Smooth muscle cell (in vitro differentiated cells): ENCODE results near the gene THADA. TPM values are rescaled to one million over a fixed set of nuclear protein-coding genes. Genes with fewer than 3 reads are reported as not detected.

Experiments
- DNase-seq: peaks from one replicate; lab custom pipeline; 2025; ENCODE audit not compliant: unreplicated experiment; lab: John Stamatoyannopoulos, UW
- H2AFZ ChIP-seq: fragments of 200-600 bp; sonication (generic); 2 replicates; pipeline ENCODE4 v1.6.0; 2016; ENCODE audit warnings: antibody characterized with exemption, low read depth, mild to moderate bottlenecking
- H3F3A ChIP-seq: fragments of 200-600 bp; sonication (generic); 2 replicates; pipeline ENCODE4 v1.6.0; 2017; ENCODE audit warnings: antibody characterized with exemption, low read depth
- H3K27ac ChIP-seq: fragments of 200-600 bp; sonication (generic); 2 replicates; pipeline ENCODE4 v1.5.1; 2016; ENCODE audit warnings: low read depth, mild to moderate bottlenecking
- H3K27me3 ChIP-seq: fragments of 200-600 bp; sonication (generic); 2 replicates; pipeline ENCODE4 v1.6.1; 2016; ENCODE audit warnings: low read depth, mild to moderate bottlenecking
- H3K36me3 ChIP-seq: fragments of 200-600 bp; sonication (generic); 2 replicates; pipeline ENCODE4 v1.5.1; 2016; ENCODE audit warnings: low read depth
- H3K4me1 ChIP-seq: fragments of 200-600 bp; sonication (generic); 2 replicates; pipeline ENCODE4 v1.5.1; 2016; ENCODE audit warnings: low read depth
- H3K4me2 ChIP-seq: fragments of 200-600 bp; sonication (generic); 2 replicates; pipeline ENCODE4 v1.6.0; 2016; ENCODE audit warnings: mild to moderate bottlenecking
- H3K4me3 ChIP-seq: fragments of 200-600 bp; sonication (generic); 2 replicates; pipeline ENCODE4 v1.5.1; 2016; ENCODE audit warnings: mild to moderate bottlenecking
- H3K79me2 ChIP-seq: fragments of 200-600 bp; sonication (generic); 2 replicates; pipeline ENCODE4 v1.6.0; 2016; ENCODE audit warnings: low read depth, mild to moderate bottlenecking
- H3K9ac ChIP-seq: fragments of 200-600 bp; sonication (generic); 2 replicates; pipeline ENCODE4 v1.6.0; 2016; ENCODE audit warnings: low read depth
- H3K9me3 ChIP-seq: fragments of 200-600 bp; sonication (generic); replicated peaks from 2 replicates; pipeline ENCODE4 v1.5.1; 2016; ENCODE audit warnings: low read depth
- H4K20me1 ChIP-seq: fragments of 200-600 bp; sonication (generic); 2 replicates; pipeline ENCODE4 v1.6.0; 2016; ENCODE audit warnings: low read depth
- CTCF ChIP-seq: fragments of 200-600 bp; sonication (generic); IDR thresholded peaks from 2 replicates; pipeline ENCODE4 v1.5.1; 2017; ENCODE audit warnings: borderline replicate concordance, mild to moderate bottlenecking, antibody characterized with exemption; ENCODE audit not compliant: insufficient read depth, poor library complexity, severe bottlenecking
- WGBS: methylation state at CpG from one replicate; pipeline ENCODE4 v1.1.7; 2016; ENCODE audit warnings: low lambda C conversion rate; 5-methylcytosine and 5-hydroxymethylcytosine counted together
- polyA plus RNA-seq: library from polyadenylated mRNA; unstranded; fragments of >200 nt; fragmentation: Nextera tagmentation; extraction: Ambion mirVana; gene quantifications from 2 replicates; pipeline ENCODE4 v1.2.1, GENCODE V29; 2016
- total RNA-seq: library from RNA; depleted of rRNA; stranded (reverse); fragments of >200 nt; gene quantifications from 2 replicates; pipeline ENCODE4 v1.2.3, GENCODE V29; 2014

THADA gene
- total and polyA plus RNA-seq, 2 experiments from 2014 or later, result 11.3 to 20.9 TPM

DNA sequence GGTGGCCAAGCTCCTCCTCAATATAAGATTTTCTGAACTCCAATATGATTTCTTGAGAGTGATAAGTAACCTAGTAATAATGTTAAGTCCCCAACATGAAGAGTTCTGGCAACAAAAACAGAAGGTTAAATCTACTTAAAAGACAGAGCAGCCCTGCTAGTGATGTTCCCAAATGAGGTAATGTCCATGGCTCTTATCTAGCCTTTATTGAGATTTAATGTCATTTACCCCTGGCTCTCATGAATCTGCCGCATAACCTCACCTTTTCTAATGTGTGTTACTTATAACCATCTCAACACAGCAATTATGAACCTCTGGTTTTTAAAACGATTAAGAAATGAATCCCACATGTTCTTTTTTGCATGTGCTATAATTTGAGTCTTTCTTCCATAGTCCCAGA lies 201.9 kb downstream of the THADA start:
- Histone ChIP-seq H3K9me3 (no peaks in the 10 kb centered on the region), H2AFZ (no peak overlapping the region), H4K20me1 (no peaks in the 10 kb centered on the region), H3K4me3 (no peak overlapping the region), H3K27ac (no peak overlapping the region), H3K36me3 (no peaks in the 10 kb centered on the region), H3K9ac (no peak overlapping the region), H3K4me2 (no peak overlapping the region), H3F3A (no peaks in the 10 kb centered on the region), H3K79me2 (no peaks in the 10 kb centered on the region), H3K4me1 (no peaks in the 10 kb centered on the region), H3K27me3 (no peaks in the 10 kb centered on the region)
- 97% methylated on average over 2 of the region's 2 CpGs for whole genome bisulfite sequencing
- TF ChIP-seq CTCF, result no peak
- no peak for DNase-seq

DNA sequence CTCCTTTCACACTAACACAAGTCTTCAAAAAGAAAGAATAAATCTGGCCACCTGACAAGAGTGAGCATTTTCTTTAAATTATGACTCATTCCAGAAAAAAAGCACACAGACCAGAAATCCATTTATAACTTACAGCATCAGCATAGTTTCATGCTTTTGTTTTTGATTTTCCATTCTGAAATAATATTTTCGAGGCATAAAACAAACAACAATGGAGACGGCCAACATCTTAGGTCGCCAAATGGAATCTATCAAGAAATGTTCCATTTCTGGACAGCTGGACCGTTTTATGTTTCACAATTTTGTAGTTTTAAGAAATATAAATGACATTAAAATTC lies 204.0 kb downstream of the THADA start:
- H3K9me3 ChIP-seq, result no peaks in the 10 kb centered on the region
- no peaks in the 10 kb centered on the region for H3K79me2 ChIP-seq
- no peak for TF ChIP-seq CTCF
- no peaks in the 10 kb centered on the region for H4K20me1 ChIP-seq
- no peaks in the 10 kb centered on the region for H3K27me3 ChIP-seq
- no peaks in the 10 kb centered on the region for H3K36me3 ChIP-seq
- no peak overlapping the region for H3K4me3 ChIP-seq
- H3F3A ChIP-seq, result no peaks in the 10 kb centered on the region
- no peak overlapping the region for H3K9ac ChIP-seq
- H2AFZ ChIP-seq, result no peak overlapping the region
- H3K4me2 ChIP-seq, result no peak overlapping the region
- H3K4me1 ChIP-seq, result no peaks in the 10 kb centered on the region
- WGBS, result 97% methylated on average over 4 of the region's 4 CpGs
- no peak overlapping the region for H3K27ac ChIP-seq
- no peak for DNase-seq

GRCh38 chr2:43391201-43391877 lies 204.5 kb downstream of the THADA start:
- Histone ChIP-seq H2AFZ (no peak overlapping the region), H3K4me3 (no peak overlapping the region), H3K79me2 (no peaks in the 10 kb centered on the region), H3K4me2 (no peak overlapping the region), H3K4me1 (no peaks in the 10 kb centered on the region), H3K9ac (no peak overlapping the region), H3K36me3 (no peaks in the 10 kb centered on the region), H3K27me3 (no peaks in the 10 kb centered on the region), H3F3A (no peaks in the 10 kb centered on the region), H3K27ac (no peak overlapping the region), H3K9me3 (no peaks in the 10 kb centered on the region), H4K20me1 (no peaks in the 10 kb centered on the region)
- WGBS, result 81% methylated on average over 2 of the region's 2 CpGs
- no peak for TF ChIP-seq CTCF
- no peak for DNase-seq
